H1 (cell line): ENCODE results near the gene HRH4. TPM values are rescaled to one million over a fixed set of nuclear protein-coding genes. Genes with fewer than 3 reads are reported as not detected.

Experiments used
- CTBP2 ChIP-seq: IDR thresholded peaks from 2 replicates; pipeline ENCODE4 v1.7.0; 2011; ENCODE audit warnings: borderline replicate concordance, mild to moderate bottlenecking, moderate library complexity, mixed read lengths, low read length; ENCODE audit not compliant: insufficient read depth, insufficient read length
- JUN ChIP-seq: IDR thresholded peaks from 2 replicates; pipeline ENCODE4 v1.6.1; 2011; ENCODE audit warnings: low read depth, mild to moderate bottlenecking, improper control_type of control experiment, low read length
- PHF8 ChIP-seq: fragments of 200-600 bp; sonication (generic); conservative IDR thresholded peaks from 2 replicates; pipeline ENCODE4 v1.7.1; 2012; ENCODE audit warnings: low read depth, mild to moderate bottlenecking, inconsistent platforms, low read length, moderate library complexity
- polyA plus RNA-seq, 7 experiments: library from polyadenylated mRNA; depleted of rRNA in 3 of 7; stranded (reverse) in 5 of 7; unstranded in 2 of 7; fragments of >200 nt in 5 of 7; fragments of 200-250 nt in 2 of 7; gene quantifications; 1 replicate in 5 of 7; 2 replicates in 1 of 7; 4 replicates in 1 of 7; pipeline versions ENCODE4 v1.2.1 to v1.2.3, GENCODE V29; 2011 to 2013; ENCODE audit warnings: missing spikeins in 2 of 7, mixed read lengths in 2 of 7
- total RNA-seq: library from RNA; stranded (reverse); fragmentation: NEBNext Ultra II Directional; extraction: Animal tissue kit (Norgen Biotek cat#: 25700); gene quantifications from 2 replicates; pipeline ENCODE4 v1.2.1, GENCODE V29; 2021
- TF ChIP-seq, protein P1 (sequence below): IDR thresholded peaks from 2 replicates; pipeline ENCODE4 v1.6.1; 2012; ENCODE audit warnings: inconsistent platforms

HRH4 gene
- total and polyA plus RNA-seq, 2 of the 8 experiments (the other 6 are each of a cell fraction or from before 2014, with no cell fraction given) = 0.03 TPM; not detected in 1

GRCh38 chr18:24446453-24446852, 14.0 kb upstream of the HRH4 start (continued):
- TF ChIP-seq, protein P1, sequence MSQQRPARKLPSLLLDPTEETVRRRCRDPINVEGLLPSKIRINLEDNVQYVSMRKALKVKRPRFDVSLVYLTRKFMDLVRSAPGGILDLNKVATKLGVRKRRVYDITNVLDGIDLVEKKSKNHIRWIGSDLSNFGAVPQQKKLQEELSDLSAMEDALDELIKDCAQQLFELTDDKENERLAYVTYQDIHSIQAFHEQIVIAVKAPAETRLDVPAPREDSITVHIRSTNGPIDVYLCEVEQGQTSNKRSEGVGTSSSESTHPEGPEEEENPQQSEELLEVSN = no peak
- no peak for TF ChIP-seq CTBP2
- TF ChIP-seq JUN = no peak
- no peak for TF ChIP-seq PHF8
- TF ChIP-seq, all 59 proteins: peak for 0
